ENCODE data around the gene WARS2. TPM values are rescaled to one million over a fixed set of nuclear protein-coding genes. Genes with fewer than 3 reads are reported as not detected.

Gene WARS2
- total RNA-seq, 1 experiment from 2014 or later = 13.3 TPM

- no peaks in the 10 kb centered on the region for H3K36me3 ChIP-seq (ENCODE audit: insufficient read depth, low read length, poor library complexity, severe bottlenecking)
- H3K4me3 ChIP-seq (ENCODE audit: low read depth, low read length, poor library complexity, severe bottlenecking) = no peak overlapping the region
- no peak overlapping the region for H3K27ac ChIP-seq (ENCODE audit: low read depth, low read length, poor library complexity, severe bottlenecking)
- TF ChIP-seq CTCF (conservative IDR thresholded peaks at IDR 0.05; ENCODE audit: low read depth, low read length) (no peak), EZH2 (IDR thresholded peaks at IDR 0.05; ENCODE audit: borderline replicate concordance, low read depth, low read length, poor library complexity, severe bottlenecking) (no peak)
- no TSS peak for BruUV-seq (replicated peaks)
- intact Hi-C loops (cut with micrococcal nuclease; ENCODE audit: unreplicated experiment) = no loop called here
- no peaks in the 10 kb centered on the region for H3K9me3 ChIP-seq (ENCODE audit: low read depth, low read length, poor library complexity, severe bottlenecking)
- DNase-seq (ENCODE audit: low spot score) = no peak
- H3K4me1 ChIP-seq (ENCODE audit: insufficient read depth, low read length, poor library complexity, severe bottlenecking) = no peaks in the 10 kb centered on the region
- POLR2A ChIA-PET (ENCODE audit: low non-redundant PET) = no interaction called here
- CTCF ChIA-PET = no interaction called here
- no peaks in the 10 kb centered on the region for H3K27me3 ChIP-seq (replicated peaks; ENCODE audit: insufficient read depth, low read depth, low read length, poor library complexity)
Observed at GRCh38 chr1:119053917-119054316, 86.5 kb downstream of the WARS2 start.

- no peak overlapping the region for H3K27ac ChIP-seq (ENCODE audit: low read depth, low read length, poor library complexity, severe bottlenecking)
- H3K9me3 ChIP-seq (ENCODE audit: low read depth, low read length, poor library complexity, severe bottlenecking) = no peaks in the 10 kb centered on the region
- TF ChIP-seq EZH2 (IDR thresholded peaks at IDR 0.05; ENCODE audit: borderline replicate concordance, low read depth, low read length, poor library complexity, severe bottlenecking) (no peak), CTCF (conservative IDR thresholded peaks at IDR 0.05; ENCODE audit: low read depth, low read length) (no peak)
- no TSS peak for BruUV-seq (replicated peaks)
- no peak for DNase-seq (ENCODE audit: low spot score)
- CTCF ChIA-PET = no interaction called here
- H3K27me3 ChIP-seq (replicated peaks; ENCODE audit: insufficient read depth, low read depth, low read length, poor library complexity) = no peaks in the 10 kb centered on the region
- intact Hi-C loops (cut with micrococcal nuclease; ENCODE audit: unreplicated experiment) = no loop called here
- H3K4me3 ChIP-seq (ENCODE audit: low read depth, low read length, poor library complexity, severe bottlenecking) = no peak overlapping the region
- H3K4me1 ChIP-seq (ENCODE audit: insufficient read depth, low read length, poor library complexity, severe bottlenecking) = no peaks in the 10 kb centered on the region
- POLR2A ChIA-PET (ENCODE audit: low non-redundant PET) = no interaction called here
- no peaks in the 10 kb centered on the region for H3K36me3 ChIP-seq (ENCODE audit: insufficient read depth, low read length, poor library complexity, severe bottlenecking)
Observed at GRCh38 chr1:119052267-119052666, 88.2 kb downstream of the WARS2 start.

GRCh38 chr1:119048624-119049404 is 91.6 kb downstream of the WARS2 start:
- ChIA-PET POLR2A (ENCODE audit: low non-redundant PET) (no interaction called here), CTCF (no interaction called here)
- Histone ChIP-seq H3K27ac (ENCODE audit: low read depth, low read length, poor library complexity, severe bottlenecking) (no peak overlapping the region), H3K9me3 (ENCODE audit: low read depth, low read length, poor library complexity, severe bottlenecking) (no peaks in the 10 kb centered on the region), H3K27me3 (replicated peaks; ENCODE audit: insufficient read depth, low read depth, low read length, poor library complexity) (no peaks in the 10 kb centered on the region), H3K36me3 (ENCODE audit: insufficient read depth, low read length, poor library complexity, severe bottlenecking) (no peaks in the 10 kb centered on the region), H3K4me1 (ENCODE audit: insufficient read depth, low read length, poor library complexity, severe bottlenecking) (no peaks in the 10 kb centered on the region), H3K4me3 (ENCODE audit: low read depth, low read length, poor library complexity, severe bottlenecking) (no peak overlapping the region)
- BruUV-seq (replicated peaks) = no TSS peak
- DNase-seq (ENCODE audit: low spot score) = no peak
- intact Hi-C loops (cut with micrococcal nuclease; ENCODE audit: unreplicated experiment) = no loop called here
- no peak for TF ChIP-seq CTCF (conservative IDR thresholded peaks at IDR 0.05; ENCODE audit: low read depth, low read length)
- no peak for TF ChIP-seq EZH2 (IDR thresholded peaks at IDR 0.05; ENCODE audit: borderline replicate concordance, low read depth, low read length, poor library complexity, severe bottlenecking)
